Stimulated activated CD8-positive, alpha-beta memory T cell treated with anti-CD3 and anti-CD28 coated beads, Interleukin-15, amount 100 ng/mL, for 4 hours (primary cell): ENCODE measurements around the gene GREB1L.
"Not testable (repeated sequence)": the region's sequence is repeated elsewhere in the genome, so short reads cannot be mapped to it uniquely, and the experiment has no call there.

Experiments used
- DNase-seq, 2 donors: peaks; one replicate each; pipeline ENCODE4 v3.0.0-alpha.2; 2020; ENCODE audit warnings: low read depth in 2 of 2

The GREB1L gene

GRCh38 chr18:21366896-21367295, 124.9 kb downstream of the GREB1L start:
- DNase-seq: no peak

- DNase-seq: no peak
These were observed 127.1 kb downstream of the GREB1L start for GRCh38 chr18:21369146-21369545.

- DNase-seq: not testable (repeated sequence)
These were observed 127.6 kb downstream of the GREB1L start for GRCh38 chr18:21369597-21369996.

GRCh38 chr18:21383031-21383430, 141.0 kb downstream of the GREB1L start:
- DNase-seq: no peak

GRCh38 chr18:21386523-21387240, 144.7 kb downstream of the GREB1L start:
- no peak for DNase-seq

GRCh38 chr18:21387886-21388285, 145.9 kb downstream of the GREB1L start:
- DNase-seq: no peak

GRCh38 chr18:21389283-21389682, 147.3 kb downstream of the GREB1L start:
- no peak for DNase-seq

- no peak for DNase-seq
These were observed 147.9 kb downstream of the GREB1L start for GRCh38 chr18:21389903-21390302.

GRCh38 chr18:21391074-21391673, 149.1 kb downstream of the GREB1L start:
- DNase-seq: no peak

GRCh38 chr18:21393986-21394385, 152.0 kb downstream of the GREB1L start:
- DNase-seq: no peak

GRCh38 chr18:21398121-21398520, 156.1 kb downstream of the GREB1L start:
- no peak for DNase-seq

- DNase-seq: no peak
These were observed 160.2 kb downstream of the GREB1L start for GRCh38 chr18:21402272-21402671.

GRCh38 chr18:21404426-21404825, 162.4 kb downstream of the GREB1L start:
- no peak for DNase-seq

- no peak for DNase-seq
These were observed 164.1 kb downstream of the GREB1L start for GRCh38 chr18:21406116-21406515.

- DNase-seq: no peak
These were observed 166.6 kb downstream of the GREB1L start for GRCh38 chr18:21408681-21409080.

- no peak for DNase-seq
These were observed 191.4 kb downstream of the GREB1L start for GRCh38 chr18:21433436-21433835.

- no peak for DNase-seq
These were observed 197.4 kb downstream of the GREB1L start for GRCh38 chr18:21439431-21439846.

- no peak for DNase-seq
These were observed 199.6 kb downstream of the GREB1L start for GRCh38 chr18:21441670-21442069.

GRCh38 chr18:21443776-21444464, 201.9 kb downstream of the GREB1L start:
- DNase-seq: no peak

GRCh38 chr18:21444465-21445212, 202.6 kb downstream of the GREB1L start:
- DNase-seq: no peak

GRCh38 chr18:21448299-21448698, 206.3 kb downstream of the GREB1L start:
- DNase-seq: no peak
